K562 (cell line): ENCODE data around the gene SPIB. TPM values are rescaled to one million over a fixed set of nuclear protein-coding genes. Genes with fewer than 3 reads are reported as not detected.

ENCODE experiments used
- ATAC-seq: fragments of 200-7000 bp; cut with Tn5 transposase; 3 replicates; pipeline ENCODE4 v1.9.1; 2020; ENCODE audit warnings: moderate library complexity
- BruUV-seq: library from RNA; stranded (reverse); fragments of 400-500 nt; replicated peaks from 2 replicates; lab custom pipeline; 2021; lab: Mats Ljungman, UMichigan
- CTCF ChIA-PET: fragments of 300-600 bp; formaldehyde crosslinking; extraction: SDS; loops from one replicate; lab custom pipeline; 2021; ENCODE audit warnings: low intra/inter-chr PET ratio; lab: Yijun Ruan, JAX
- POLR2A ChIA-PET: fragments of 300-600, 350-650 bp; sonication (Branson Sonifier 250); formaldehyde crosslinking; extraction: SDS; loops from one replicate; lab custom pipeline; 2021; ENCODE audit warnings: antibody characterized with exemption, inconsistent platforms; lab: Yijun Ruan, JAX
- DNase-seq, 4 experiments: peaks; one replicate each; pipeline versions ENCODE4 v3.0.0 to v3.0.0-alpha.2; 2011 to 2018; ENCODE audit warnings: low spot score in 3 of 4, mixed read lengths in 3 of 4; ENCODE audit errors: extremely low read depth in 1 of 4
- FAIRE-seq: peaks from 2 replicates; lab custom pipeline; 2011; peaks lifted over from hg19 to GRCh38; lab: Jason Lieb, UNC
- H2AFZ ChIP-seq: 2 replicates; pipeline ENCODE4 v1.6.0; 2011; ENCODE audit warnings: low read depth, low read length, control low read depth, inconsistent platforms
- H3K27ac ChIP-seq: fragments of 200-600 bp; 3 replicates; pipeline ENCODE4 v1.8.0; 2011; ENCODE audit warnings: low read depth, mild to moderate bottlenecking, control low read depth, inconsistent platforms, low read length, moderate library complexity, mixed read lengths; ENCODE audit errors: extremely low read depth
- H3K27me3 ChIP-seq, 2 experiments: fragments of 300-600 bp in 1 of 2; 2 replicates in 1 of 2; 3 replicates in 1 of 2; pipeline versions ENCODE4 v1.6.0 to v1.8.0; 2011; ENCODE audit warnings: inconsistent platforms in 2 of 2, low read length in 2 of 2, mild to moderate bottlenecking in 1 of 2, mixed read lengths in 1 of 2, moderate library complexity in 1 of 2; ENCODE audit not compliant: control insufficient read depth in 2 of 2, insufficient read depth in 2 of 2
- H3K36me3 ChIP-seq: fragments of 300-600 bp; 3 replicates; pipeline ENCODE4 v1.8.0; 2011; ENCODE audit warnings: mild to moderate bottlenecking, low read length, inconsistent platforms; ENCODE audit not compliant: control insufficient read depth, insufficient read depth
- H3K4me1 ChIP-seq, 2 experiments: fragments of 200-600 bp in 1 of 2; replicated peaks in 1 of 2; 2 replicates in 1 of 2; 3 replicates in 1 of 2; pipeline versions ENCODE4 v1.5.1 to v1.8.0; 2011; ENCODE audit warnings: inconsistent platforms in 2 of 2, low read length in 2 of 2, mild to moderate bottlenecking in 1 of 2, mixed read lengths in 1 of 2, moderate library complexity in 1 of 2; ENCODE audit not compliant: control insufficient read depth in 2 of 2, insufficient read depth in 2 of 2
- H3K4me2 ChIP-seq: 2 replicates; pipeline ENCODE4 v1.6.1; 2011; ENCODE audit warnings: low read length, control low read depth, inconsistent platforms, mixed read lengths; ENCODE audit not compliant: insufficient read depth
- H3K4me3 ChIP-seq: fragments of 200-600 bp; sonication (generic), shearing (Covaris generic); 2 replicates; pipeline ENCODE4 v1.5.1; 2016; ENCODE audit warnings: control low read depth, inconsistent platforms
- H3K79me2 ChIP-seq: fragments of 200-600 bp; 3 replicates; pipeline ENCODE4 v1.8.0; 2011; ENCODE audit warnings: low read length, inconsistent platforms; ENCODE audit not compliant: control insufficient read depth, insufficient read depth
- H3K9ac ChIP-seq, 2 experiments: 2 replicates each; pipeline versions ENCODE4 v1.6.0 to v1.6.1; 2011; ENCODE audit warnings: low read depth in 2 of 2, low read length in 2 of 2, control low read depth in 1 of 2, inconsistent platforms in 1 of 2, mild to moderate bottlenecking in 1 of 2, mixed read lengths in 1 of 2; ENCODE audit not compliant: insufficient read depth in 1 of 2
- H3K9me1 ChIP-seq: one replicate; pipeline ENCODE4 v1.6.0; 2011; ENCODE audit warnings: inconsistent platforms, mild to moderate bottlenecking, low read length, moderate library complexity; ENCODE audit not compliant: control insufficient read depth, insufficient read depth
- H3K9me3 ChIP-seq: replicated peaks from 2 replicates; pipeline ENCODE4 v1.5.1; 2011; ENCODE audit warnings: low read depth, low read length, inconsistent platforms; ENCODE audit not compliant: control insufficient read depth, insufficient read depth
- H4K20me1 ChIP-seq: replicated peaks from 2 replicates; pipeline ENCODE4 v1.6.1; 2011; ENCODE audit warnings: low read length, inconsistent platforms, mixed read lengths; ENCODE audit not compliant: control insufficient read depth, insufficient read depth
- BCOR ChIP-seq: fragments of 450-650 bp; IDR thresholded peaks from 2 replicates; pipeline ENCODE4 v1.6.1; 2016
- KDM1A ChIP-seq, 2 experiments: fragments of 450-650 bp; IDR thresholded peaks; 2 replicates each; pipeline ENCODE4 v1.6.1; 2016; ENCODE audit warnings: mild to moderate bottlenecking in 2 of 2
- PURB ChIP-seq: sonication (generic); formaldehyde crosslinking; IDR thresholded peaks from 2 replicates; pipeline ENCODE4 v1.9.0; 2021; ENCODE audit warnings: low read depth, mild to moderate bottlenecking, missing genetic modification reagents
- RBM25 ChIP-seq: fragments of 200-400 bp; formaldehyde crosslinking; IDR thresholded peaks from 2 replicates; pipeline ENCODE4 v1.6.1; 2018; ENCODE audit warnings: low read length, low read depth, moderate library complexity; ENCODE audit not compliant: severe bottlenecking
- SMARCA5 ChIP-seq: fragments of 450-650 bp; IDR thresholded peaks from 2 replicates; pipeline ENCODE4 v1.6.1; 2016
- ZFP36 ChIP-seq: fragments of 150-350 bp; IDR thresholded peaks from 2 replicates; pipeline ENCODE4 v1.6.1; 2018; ENCODE audit warnings: low read length, low read depth; ENCODE audit not compliant: partially characterized antibody
- WGBS: fragments of 100-300 bp; shearing (Covaris generic); methylation state at CpG from one replicate; pipeline ENCODE4 v1.1.6; 2016; ENCODE audit warnings: low coverage, mixed read lengths; ENCODE audit not compliant: insufficient coverage; ENCODE audit errors: missing lambda C conversion rate; 5-methylcytosine and 5-hydroxymethylcytosine counted together
- in situ Hi-C: fragments of 300-500 bp; cut with MboI; formaldehyde crosslinking; loops from 4 replicates; pipeline ENCODE4 v1.15.0; 2018; ENCODE audit warnings: inconsistent platforms, mixed read lengths
- intact Hi-C: fragments of 100-400 bp; cut with micrococcal nuclease; formaldehyde crosslinking; loops from 2 replicates; pipeline ENCODE4 v1.14.2; 2022
- polyA plus RNA-seq, 8 experiments: library from polyadenylated mRNA; depleted of rRNA in 4 of 8; stranded (reverse) in 5 of 8; unstranded in 3 of 8; fragments of >200 nt; fragmentation: Nextera tagmentation in 2 of 8; fragmentation: Illumina TruSeq in 1 of 8; extraction: Ambion mirVana in 2 of 8; extraction: Trizol in 1 of 8; gene quantifications; 2 replicates each; pipeline versions ENCODE4 v1.2.1 to v1.2.3, GENCODE V29; 2011 to 2014; ENCODE audit warnings: inconsistent platforms in 1 of 8, missing spikeins in 1 of 8
- total RNA-seq, 7 experiments: library from RNA; depleted of rRNA in 6 of 7; stranded (reverse); fragments of >200 nt in 6 of 7; fragmentation: Illumina TruSeq in 2 of 7; extraction: Trizol in 2 of 7; gene quantifications; 2 replicates each; pipeline versions ENCODE4 v1.2.1 to v1.2.3, GENCODE V29; 2011 to 2021; ENCODE audit warnings: low replicate concordance in 1 of 7
- TF ChIP-seq, protein P1 (sequence below): sonication (generic); formaldehyde crosslinking; IDR thresholded peaks from 2 replicates; pipeline ENCODE4 v1.8.1; 2023; ENCODE audit warnings: mild to moderate bottlenecking, missing genetic modification reagents

SPIB gene
- total and polyA plus RNA-seq, 9 of the 15 experiments (the other 6 are each of a cell fraction or from before 2014, with no cell fraction given) = 0.06 to 1.0 (median 0.43) TPM; not detected in 1

DNA sequence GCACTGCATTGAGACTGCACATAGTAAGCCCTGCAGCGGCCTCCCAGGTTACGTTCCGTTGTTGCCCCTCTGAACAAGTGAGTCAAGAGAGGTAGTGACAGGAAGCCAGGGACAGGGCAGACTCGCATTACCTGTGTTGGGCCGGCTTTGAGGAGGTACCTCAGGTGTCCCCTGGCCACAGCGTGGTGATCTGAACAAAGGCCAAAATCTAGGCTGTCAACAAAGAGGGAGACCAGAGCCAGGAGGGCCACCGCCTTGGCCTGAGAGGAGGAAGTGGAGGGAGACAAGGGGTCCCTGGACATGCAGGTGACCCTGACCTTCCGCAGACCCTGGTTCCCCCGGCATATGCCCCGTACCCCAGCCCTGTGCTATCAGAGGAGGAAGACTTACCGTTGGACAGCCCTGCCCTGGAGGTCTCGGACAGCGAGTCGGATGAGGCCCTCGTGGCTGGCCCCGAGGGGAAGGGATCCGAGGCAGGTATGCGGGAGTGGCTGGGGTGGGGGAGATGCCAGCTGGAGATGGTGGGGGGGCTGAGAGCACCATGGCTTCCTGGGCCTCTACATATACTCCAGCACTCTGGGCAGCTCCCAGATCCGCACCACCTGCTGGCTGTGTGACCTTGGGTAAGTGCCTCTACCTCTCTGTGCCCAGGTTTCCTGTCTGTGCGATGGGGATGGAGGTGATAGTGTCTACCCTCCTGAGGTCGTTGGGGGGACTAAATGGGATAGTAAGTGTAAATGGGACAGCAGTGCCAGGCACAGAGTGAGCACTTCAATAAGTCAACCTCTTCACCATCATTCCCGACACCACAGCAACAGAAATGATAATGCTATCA, 4.8 kb downstream of the SPIB start:
- DNase-seq (no peak), ATAC-seq (no peak), FAIRE-seq (no peak)
- intact Hi-C loops = no loop called here
- no peak overlapping the region for H3K4me2 ChIP-seq
- no peak overlapping the region for H3K4me3 ChIP-seq
- no peaks in the 10 kb centered on the region for H3K9me1 ChIP-seq
- in situ Hi-C loops = no loop called here
- H4K20me1 ChIP-seq = no peaks in the 10 kb centered on the region
- peaks cover 0 to 22% of the 10 kb centered on the region in 2 experiments; a peak in 2 of 5 replicates for H3K4me1 ChIP-seq
- H3K36me3 ChIP-seq = no peaks in the 10 kb centered on the region
- H3K27me3 ChIP-seq = no peaks in the 10 kb centered on the region
- BruUV-seq = no TSS peak
- no peaks in the 10 kb centered on the region for H3K79me2 ChIP-seq
- TF ChIP-seq RBM25 = peak; percentile 74
- TF ChIP-seq BCOR = peak; percentile 66
- peak in 1 of 2 experiments; percentile 19; a peak in 1 of 4 replicates for TF ChIP-seq KDM1A (IDR thresholded peaks at IDR 0.05)
- 0 out of 2 replicates have a peak, but pooled peaks have one; percentile 52 for TF ChIP-seq SMARCA5
- no peak for TF ChIP-seq PURB (CRISPR knock-in tag)
- TF ChIP-seq ZFP36 = peak; percentile 81
- TF ChIP-seq, protein P1, sequence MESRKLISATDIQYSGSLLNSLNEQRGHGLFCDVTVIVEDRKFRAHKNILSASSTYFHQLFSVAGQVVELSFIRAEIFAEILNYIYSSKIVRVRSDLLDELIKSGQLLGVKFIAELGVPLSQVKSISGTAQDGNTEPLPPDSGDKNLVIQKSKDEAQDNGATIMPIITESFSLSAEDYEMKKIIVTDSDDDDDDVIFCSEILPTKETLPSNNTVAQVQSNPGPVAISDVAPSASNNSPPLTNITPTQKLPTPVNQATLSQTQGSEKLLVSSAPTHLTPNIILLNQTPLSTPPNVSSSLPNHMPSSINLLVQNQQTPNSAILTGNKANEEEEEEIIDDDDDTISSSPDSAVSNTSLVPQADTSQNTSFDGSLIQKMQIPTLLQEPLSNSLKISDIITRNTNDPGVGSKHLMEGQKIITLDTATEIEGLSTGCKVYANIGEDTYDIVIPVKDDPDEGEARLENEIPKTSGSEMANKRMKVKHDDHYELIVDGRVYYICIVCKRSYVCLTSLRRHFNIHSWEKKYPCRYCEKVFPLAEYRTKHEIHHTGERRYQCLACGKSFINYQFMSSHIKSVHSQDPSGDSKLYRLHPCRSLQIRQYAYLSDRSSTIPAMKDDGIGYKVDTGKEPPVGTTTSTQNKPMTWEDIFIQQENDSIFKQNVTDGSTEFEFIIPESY (CRISPR knock-in tag) = no peak
- TF ChIP-seq, all 486 proteins: peak for 5
- Histone ChIP-seq H3K27ac (no peak overlapping the region), H2AFZ (no peak overlapping the region), H3K9ac (peak overlapping the region in 1 of 2 experiments; percentile 28; a peak in 1 of 4 replicates), H3K9me3 (no peaks in the 10 kb centered on the region)
- POLR2A ChIA-PET = no interaction called here
- CTCF ChIA-PET = no interaction called here
- WGBS = 79% methylated on average over 18 of the region's 22 CpGs
